Hepatocyte (in vitro differentiated cells): ENCODE data around the gene GPNMB.
"Not testable (repeated sequence)": the region's sequence is repeated elsewhere in the genome, so short reads cannot be mapped to it uniquely, and the experiment has no call there.

Experiments used
- CTCF ChIP-seq: fragments of 200-600 bp; sonication (generic); IDR thresholded peaks from 2 replicates; pipeline ENCODE4 v1.5.1; 2016; ENCODE audit warnings: antibody characterized with exemption, mild to moderate bottlenecking; ENCODE audit not compliant: poor library complexity
- EZH2 ChIP-seq: fragments of 200-600 bp; sonication (generic); IDR thresholded peaks from 2 replicates; pipeline ENCODE4 v1.6.1; 2016; ENCODE audit warnings: antibody characterized with exemption, mild to moderate bottlenecking, borderline replicate concordance
- EZH2phosphoT487 ChIP-seq: fragments of 200-600 bp; sonication (generic); IDR thresholded peaks from one replicate; pipeline ENCODE4 v1.6.1; 2018; ENCODE audit warnings: antibody characterized with exemption, mild to moderate bottlenecking, low read depth, moderate library complexity; ENCODE audit not compliant: unreplicated experiment, severe bottlenecking

- not testable (repeated sequence) for TF ChIP-seq CTCF, EZH2, EZH2phosphoT487
Measured at GRCh38 chr7:23224364-23224763, 22.2 kb upstream of the GPNMB start.
